Suprapubic skin (tissue), 4 donors: ENCODE data around the gene ADAR. TPM values are rescaled to one million over a fixed set of nuclear protein-coding genes. Genes with fewer than 3 reads are reported as not detected.

Source experiments
- DNase-seq, 2 donors: peaks; one replicate each; pipeline ENCODE4 v3.0.0-alpha.2; 2019; ENCODE audit warnings: low spot score in 2 of 2
- H3K27ac ChIP-seq: fragments of 200-600 bp; sonication (generic); one replicate; pipeline ENCODE4 v1.5.1; 2019
- H3K27me3 ChIP-seq: fragments of 200-600 bp; sonication (generic); one replicate; pipeline ENCODE4 v1.5.1; 2019
- H3K36me3 ChIP-seq: fragments of 200-600 bp; sonication (generic); one replicate; pipeline ENCODE4 v1.5.1; 2019
- H3K4me1 ChIP-seq: fragments of 200-600 bp; sonication (generic); one replicate; pipeline ENCODE4 v1.5.1; 2019
- H3K4me3 ChIP-seq: fragments of 200-600 bp; sonication (generic); one replicate; pipeline ENCODE4 v1.5.1; 2019; ENCODE audit warnings: mild to moderate bottlenecking
- H3K9me3 ChIP-seq: fragments of 200-600 bp; sonication (generic); one replicate; pipeline ENCODE4 v1.5.1; 2019
- EP300 ChIP-seq: sonication (generic); formaldehyde crosslinking; IDR thresholded peaks from one replicate; pipeline ENCODE4 v1.6.1; 2017; ENCODE audit warnings: antibody characterized with exemption
- POLR2A ChIP-seq, 2 donors: fragments of 450-650 bp; IDR thresholded peaks; one replicate each; pipeline ENCODE4 v1.6.1; 2017; ENCODE audit warnings: antibody characterized with exemption in 2 of 2, mild to moderate bottlenecking in 2 of 2, moderate library complexity in 2 of 2
- POLR2AphosphoS5 ChIP-seq, 3 donors: sonication (generic); formaldehyde crosslinking; IDR thresholded peaks; one replicate each; pipeline ENCODE4 v1.6.1; 2017; ENCODE audit warnings: antibody characterized with exemption in 3 of 3
- WGBS: methylation state at CpG from one replicate; pipeline ENCODE4 v1.1.5; 2018; 5-methylcytosine and 5-hydroxymethylcytosine counted together
- total RNA-seq, 4 donors: library from RNA; depleted of rRNA; stranded (reverse); fragments of >200 nt; gene quantifications; one replicate each; pipeline ENCODE4 v1.1.0, GENCODE V29; 2016
- TF ChIP-seq, protein P1 (sequence below), 2 donors: fragments of 200-600 bp in 1 of 2; fragments of 450-650 bp in 1 of 2; sonication (generic) in 1 of 2; IDR thresholded peaks; one replicate each; pipeline ENCODE4 v1.5.1; 2016 to 2019; ENCODE audit warnings: antibody characterized with exemption in 2 of 2, mild to moderate bottlenecking in 1 of 2, moderate library complexity in 1 of 2

Gene ADAR
- total RNA-seq, 4 donors from 2014 or later = 73.7 to 107 (median 93.2) TPM

GRCh38 chr1:154598871-154599635 lies 8.9 kb downstream of the ADAR start:
- H3K27ac ChIP-seq = no peak overlapping the region
- H3K36me3 ChIP-seq = peaks cover 88% of the 10 kb centered on the region
- no peak for DNase-seq
- no peak for TF ChIP-seq EP300
- TF ChIP-seq POLR2AphosphoS5 (IDR thresholded peaks at IDR 0.05) = no peak
- no peak for TF ChIP-seq POLR2A (IDR thresholded peaks at IDR 0.05)
- TF ChIP-seq, protein P1, sequence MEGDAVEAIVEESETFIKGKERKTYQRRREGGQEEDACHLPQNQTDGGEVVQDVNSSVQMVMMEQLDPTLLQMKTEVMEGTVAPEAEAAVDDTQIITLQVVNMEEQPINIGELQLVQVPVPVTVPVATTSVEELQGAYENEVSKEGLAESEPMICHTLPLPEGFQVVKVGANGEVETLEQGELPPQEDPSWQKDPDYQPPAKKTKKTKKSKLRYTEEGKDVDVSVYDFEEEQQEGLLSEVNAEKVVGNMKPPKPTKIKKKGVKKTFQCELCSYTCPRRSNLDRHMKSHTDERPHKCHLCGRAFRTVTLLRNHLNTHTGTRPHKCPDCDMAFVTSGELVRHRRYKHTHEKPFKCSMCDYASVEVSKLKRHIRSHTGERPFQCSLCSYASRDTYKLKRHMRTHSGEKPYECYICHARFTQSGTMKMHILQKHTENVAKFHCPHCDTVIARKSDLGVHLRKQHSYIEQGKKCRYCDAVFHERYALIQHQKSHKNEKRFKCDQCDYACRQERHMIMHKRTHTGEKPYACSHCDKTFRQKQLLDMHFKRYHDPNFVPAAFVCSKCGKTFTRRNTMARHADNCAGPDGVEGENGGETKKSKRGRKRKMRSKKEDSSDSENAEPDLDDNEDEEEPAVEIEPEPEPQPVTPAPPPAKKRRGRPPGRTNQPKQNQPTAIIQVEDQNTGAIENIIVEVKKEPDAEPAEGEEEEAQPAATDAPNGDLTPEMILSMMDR (IDR thresholded peaks at IDR 0.05) = no peak
- H3K9me3 ChIP-seq = no peaks in the 10 kb centered on the region
- H3K4me1 ChIP-seq = peaks cover 23% of the 10 kb centered on the region
- WGBS = 57% methylated on average over 3 of the region's 3 CpGs
- no peak overlapping the region for H3K4me3 ChIP-seq
- H3K27me3 ChIP-seq = no peaks in the 10 kb centered on the region

DNA sequence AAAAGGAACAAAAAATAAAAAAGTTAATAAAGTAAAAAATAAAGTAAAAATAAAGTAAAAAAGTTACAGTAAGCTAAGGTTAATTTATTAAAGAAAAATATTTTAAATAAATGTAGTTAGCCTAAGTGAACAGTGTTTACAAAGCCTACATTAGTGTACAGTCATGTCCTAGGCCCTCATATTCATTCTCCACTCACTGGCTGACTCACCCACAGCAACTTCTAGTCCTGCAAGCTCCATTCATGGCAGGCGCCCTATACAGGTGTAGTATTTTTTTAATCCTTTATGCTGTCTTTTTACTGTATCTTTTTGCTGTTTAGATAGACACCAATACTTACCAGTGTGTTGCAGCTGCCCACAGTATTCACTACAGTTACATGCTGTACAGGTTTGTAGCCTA lies 12.4 kb downstream of the ADAR start:
- H3K27me3 ChIP-seq = no peaks in the 10 kb centered on the region
- H3K9me3 ChIP-seq = no peaks in the 10 kb centered on the region
- TF ChIP-seq, protein P1 (IDR thresholded peaks at IDR 0.05) = no peak
- TF ChIP-seq POLR2A (IDR thresholded peaks at IDR 0.05) (no peak), POLR2AphosphoS5 (IDR thresholded peaks at IDR 0.05) (no peak), EP300 (no peak)
- H3K4me1 ChIP-seq = peaks cover 10% of the 10 kb centered on the region
- H3K27ac ChIP-seq = no peak overlapping the region
- no peak for DNase-seq
- no peak overlapping the region for H3K4me3 ChIP-seq
- H3K36me3 ChIP-seq = peaks cover 99% of the 10 kb centered on the region
- 88% methylated on average over 1 of the region's 1 CpG for WGBS

- TF ChIP-seq POLR2AphosphoS5 (IDR thresholded peaks at IDR 0.05) = no peak
- no peak for TF ChIP-seq EP300
- TF ChIP-seq POLR2A (IDR thresholded peaks at IDR 0.05) = no peak
- TF ChIP-seq, protein P1 (IDR thresholded peaks at IDR 0.05) = no peak
- Histone ChIP-seq H3K4me3 (no peak overlapping the region), H3K4me1 (peaks cover 9% of the 10 kb centered on the region), H3K9me3 (no peaks in the 10 kb centered on the region), H3K27ac (no peak overlapping the region), H3K36me3 (peaks cover 100% of the 10 kb centered on the region), H3K27me3 (no peaks in the 10 kb centered on the region)
- DNase-seq = no peak
- 85% methylated on average over 7 of the region's 7 CpGs for WGBS
These were observed 13.2 kb downstream of the ADAR start for GRCh38 chr1:154594811-154595210.

GRCh38 chr1:154593390-154593789 lies 14.6 kb downstream of the ADAR start:
- DNase-seq = no peak
- H3K27me3 ChIP-seq = no peaks in the 10 kb centered on the region
- no peak overlapping the region for H3K4me3 ChIP-seq
- no peak overlapping the region for H3K27ac ChIP-seq
- TF ChIP-seq POLR2AphosphoS5 (IDR thresholded peaks at IDR 0.05) (no peak), EP300 (no peak), POLR2A (IDR thresholded peaks at IDR 0.05) (no peak)
- TF ChIP-seq, protein P1 (IDR thresholded peaks at IDR 0.05) = no peak
- H3K9me3 ChIP-seq = no peaks in the 10 kb centered on the region
- H3K4me1 ChIP-seq = no peaks in the 10 kb centered on the region
- H3K36me3 ChIP-seq = peaks cover 100% of the 10 kb centered on the region

DNA sequence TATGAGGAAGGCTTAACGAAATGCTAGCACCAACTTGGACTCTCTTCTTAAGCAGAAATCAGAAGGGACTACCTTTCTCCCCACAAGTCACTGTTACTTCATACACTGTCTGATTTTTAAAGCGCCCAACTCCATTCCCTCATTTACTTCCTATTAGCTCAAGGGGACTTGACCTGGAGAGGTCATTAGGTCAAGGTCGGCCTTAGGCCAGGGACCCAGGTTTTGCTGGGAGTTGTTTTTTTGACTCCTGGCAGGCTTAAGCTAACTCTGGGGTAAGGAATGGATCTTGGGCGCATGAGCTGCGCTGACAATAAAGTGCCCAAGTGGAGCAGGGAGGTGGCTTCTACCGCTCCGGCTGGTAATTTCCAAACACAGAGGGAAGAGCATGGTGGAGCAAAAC lies 16.8 kb downstream of the ADAR start:
- H3K4me1 ChIP-seq = no peaks in the 10 kb centered on the region
- H3K36me3 ChIP-seq = peaks cover 100% of the 10 kb centered on the region
- no peak overlapping the region for H3K27ac ChIP-seq
- WGBS = 94% methylated on average over 7 of the region's 7 CpGs
- no peaks in the 10 kb centered on the region for H3K9me3 ChIP-seq
- DNase-seq = no peak
- no peaks in the 10 kb centered on the region for H3K27me3 ChIP-seq
- TF ChIP-seq EP300 (no peak), POLR2AphosphoS5 (IDR thresholded peaks at IDR 0.05) (no peak), POLR2A (IDR thresholded peaks at IDR 0.05) (no peak)
- TF ChIP-seq, protein P1 (IDR thresholded peaks at IDR 0.05) = no peak
- no peak overlapping the region for H3K4me3 ChIP-seq
